Measurements from ENCODE around the gene HSP90AA1. TPM values are rescaled to one million over a fixed set of nuclear protein-coding genes. Genes with fewer than 3 reads are reported as not detected.

HSP90AA1 gene
- total and polyA plus RNA-seq, 10 donors: 98.3 to 395 (median 209) TPM

- Histone ChIP-seq H3K27ac (no peak overlapping the region), H3K36me3 (no peaks in the 10 kb centered on the region), H3K4me3 (no peak overlapping the region), H3K4me1 (no peaks in the 10 kb centered on the region), H3K9me3 (no peaks in the 10 kb centered on the region), H3K27me3 (replicated peaks in 1 of 7) (no peaks in the 10 kb centered on the region)
- no peak for TF ChIP-seq POLR2AphosphoS5 (IDR thresholded peaks at IDR 0.05)
- TF ChIP-seq, protein P1, sequence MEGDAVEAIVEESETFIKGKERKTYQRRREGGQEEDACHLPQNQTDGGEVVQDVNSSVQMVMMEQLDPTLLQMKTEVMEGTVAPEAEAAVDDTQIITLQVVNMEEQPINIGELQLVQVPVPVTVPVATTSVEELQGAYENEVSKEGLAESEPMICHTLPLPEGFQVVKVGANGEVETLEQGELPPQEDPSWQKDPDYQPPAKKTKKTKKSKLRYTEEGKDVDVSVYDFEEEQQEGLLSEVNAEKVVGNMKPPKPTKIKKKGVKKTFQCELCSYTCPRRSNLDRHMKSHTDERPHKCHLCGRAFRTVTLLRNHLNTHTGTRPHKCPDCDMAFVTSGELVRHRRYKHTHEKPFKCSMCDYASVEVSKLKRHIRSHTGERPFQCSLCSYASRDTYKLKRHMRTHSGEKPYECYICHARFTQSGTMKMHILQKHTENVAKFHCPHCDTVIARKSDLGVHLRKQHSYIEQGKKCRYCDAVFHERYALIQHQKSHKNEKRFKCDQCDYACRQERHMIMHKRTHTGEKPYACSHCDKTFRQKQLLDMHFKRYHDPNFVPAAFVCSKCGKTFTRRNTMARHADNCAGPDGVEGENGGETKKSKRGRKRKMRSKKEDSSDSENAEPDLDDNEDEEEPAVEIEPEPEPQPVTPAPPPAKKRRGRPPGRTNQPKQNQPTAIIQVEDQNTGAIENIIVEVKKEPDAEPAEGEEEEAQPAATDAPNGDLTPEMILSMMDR (IDR thresholded peaks at IDR 0.05 in 8 of 11, conservative IDR thresholded peaks at IDR 0.05 in 3 of 11): no peak
- TF ChIP-seq POLR2A (IDR thresholded peaks at IDR 0.05): no peak
- 88 to 92% (median 89%) methylated on average over 5 of the region's 5 CpGs for WGBS, 5 donors
- DNase-seq: no peak
- intact Hi-C loops (cut with DNase I; ENCODE audit: low total_unique reads): no loop called here
Measured at GRCh38 chr14:102126807-102127455, 40.1 kb upstream of the HSP90AA1 start.

DNA sequence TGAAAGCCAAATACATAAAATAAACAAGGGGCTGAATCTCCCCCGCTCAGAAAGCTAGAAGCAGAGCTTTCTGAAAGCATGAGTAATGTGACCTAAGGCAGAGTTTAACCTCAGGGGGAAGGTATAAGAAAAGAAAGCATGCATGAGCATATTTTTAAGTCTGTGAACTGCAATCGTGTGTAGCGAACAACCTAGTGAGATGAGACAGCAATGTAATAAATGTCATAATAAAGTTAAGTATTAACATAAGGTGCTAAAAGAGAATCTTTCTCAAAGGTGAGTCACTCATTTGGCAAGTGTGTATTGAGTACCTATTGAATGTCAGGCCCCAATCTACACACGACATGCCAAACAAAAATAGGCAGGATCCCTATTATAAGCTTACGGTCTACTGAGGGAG is 38.7 kb upstream of the HSP90AA1 start:
- 84 to 95% (median 90%) methylated on average over 5 of the region's 5 CpGs for WGBS, 5 donors
- no peaks in the 10 kb centered on the region for H3K27me3 ChIP-seq (replicated peaks in 1 of 7)

DNA sequence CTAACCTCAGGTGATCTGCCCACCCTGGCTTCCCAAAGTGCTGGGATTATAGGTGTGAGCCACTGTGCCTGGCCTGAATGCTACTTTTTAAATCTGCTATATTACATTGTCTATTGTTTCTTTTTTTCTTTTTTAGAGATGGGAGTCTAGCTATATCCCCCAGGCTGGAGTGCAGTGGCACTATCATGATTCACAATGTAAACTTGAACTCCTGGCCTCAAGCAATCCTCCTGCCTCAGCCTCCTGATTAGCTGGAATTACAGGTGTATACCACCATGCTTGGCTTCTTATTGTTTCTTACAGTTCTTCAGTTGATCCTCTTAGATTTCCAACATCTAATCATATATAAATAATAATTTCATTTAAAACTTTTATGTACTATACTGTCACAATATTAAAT is 37.6 kb upstream of the HSP90AA1 start:
- Histone ChIP-seq H3K4me3 (no peak overlapping the region), H3K4me1 (no peaks in the 10 kb centered on the region), H3K27ac (no peak overlapping the region), H3K36me3 (no peaks in the 10 kb centered on the region), H3K9me3 (no peaks in the 10 kb centered on the region), H3K27me3 (replicated peaks in 1 of 7) (no peaks in the 10 kb centered on the region)
- intact Hi-C loops (cut with DNase I; ENCODE audit: low total_unique reads): no loop called here
- DNase-seq: no peak
- TF ChIP-seq POLR2A (IDR thresholded peaks at IDR 0.05) (no peak), POLR2AphosphoS5 (IDR thresholded peaks at IDR 0.05) (no peak)
- TF ChIP-seq, protein P1 (IDR thresholded peaks at IDR 0.05 in 8 of 11, conservative IDR thresholded peaks at IDR 0.05 in 3 of 11): no peak

More for the DNA sequence above, 38.7 kb upstream of the HSP90AA1 start:
- intact Hi-C loops (cut with DNase I; ENCODE audit: low total_unique reads): no loop called here
- Histone ChIP-seq H3K4me1 (no peaks in the 10 kb centered on the region), H3K27ac (no peak overlapping the region), H3K36me3 (no peaks in the 10 kb centered on the region), H3K4me3 (no peak overlapping the region), H3K9me3 (no peaks in the 10 kb centered on the region)
- DNase-seq: no peak
- TF ChIP-seq POLR2AphosphoS5 (IDR thresholded peaks at IDR 0.05): no peak
- TF ChIP-seq, protein P1 (IDR thresholded peaks at IDR 0.05 in 8 of 11, conservative IDR thresholded peaks at IDR 0.05 in 3 of 11): no peak
- no peak for TF ChIP-seq POLR2A (IDR thresholded peaks at IDR 0.05)

GRCh38 chr14:102121567-102121966 is 34.7 kb upstream of the HSP90AA1 start:
- TF ChIP-seq POLR2AphosphoS5 (IDR thresholded peaks at IDR 0.05): no peak
- TF ChIP-seq, protein P1 (IDR thresholded peaks at IDR 0.05 in 8 of 11, conservative IDR thresholded peaks at IDR 0.05 in 3 of 11): no peak
- no peak for TF ChIP-seq POLR2A (IDR thresholded peaks at IDR 0.05)
- WGBS, 5 donors: 85 to 98% (median 94%) methylated on average over 1 of the region's 1 CpG
- Histone ChIP-seq H3K27me3 (replicated peaks in 1 of 7) (no peaks in the 10 kb centered on the region), H3K9me3 (peaks cover 0 to 14% (median 10%) of the 10 kb centered on the region in 8 donors), H3K4me3 (no peak overlapping the region), H3K27ac (no peak overlapping the region), H3K4me1 (no peaks in the 10 kb centered on the region), H3K36me3 (peaks cover 0 to 9% (median 0%) of the 10 kb centered on the region in 6 donors)
- no peak for DNase-seq
- intact Hi-C loops (cut with DNase I; ENCODE audit: low total_unique reads): no loop called here

Data from spleen (tissue), 11 donors.